Ovary (tissue), 3 donors: ENCODE results near the gene CBR3.

Source experiments
- POLR2A ChIP-seq: fragments of 450-650 bp; IDR thresholded peaks from one replicate; pipeline ENCODE4 v1.6.1; 2017; ENCODE audit warnings: antibody characterized with exemption, mild to moderate bottlenecking, moderate library complexity
- TF ChIP-seq, protein P1 (sequence below), 3 donors: fragments of 450-650 bp in 2 of 3; fragments of 200-600 bp in 1 of 3; IDR thresholded peaks; one replicate each; pipeline versions ENCODE4 v1.5.1 to v1.8.0; 2016 to 2022; ENCODE audit warnings: antibody characterized with exemption in 3 of 3, mild to moderate bottlenecking in 1 of 3
- donor health status: DM: no; HTN: no; CAD: no.

DNA sequence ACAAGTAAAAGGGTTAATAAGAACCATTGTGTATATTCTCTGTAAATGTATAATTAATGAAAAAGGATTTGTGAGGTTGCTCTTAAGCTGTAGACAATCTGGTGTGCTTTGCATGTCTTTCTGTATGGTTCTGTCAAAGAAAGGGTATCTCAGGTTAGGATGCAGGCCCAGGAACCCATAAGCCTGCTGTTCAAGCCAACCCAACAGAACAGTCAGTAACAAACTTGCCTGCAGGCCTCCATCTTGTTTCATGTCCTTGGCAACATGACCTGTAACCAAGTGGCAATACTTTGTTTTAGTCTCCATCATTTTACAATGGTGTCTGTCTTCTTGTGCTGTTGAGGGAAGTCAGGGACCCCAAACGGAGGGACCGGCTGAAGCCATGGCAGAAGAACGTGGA, 35.9 kb upstream of the CBR3 start:
- TF ChIP-seq, protein P1, sequence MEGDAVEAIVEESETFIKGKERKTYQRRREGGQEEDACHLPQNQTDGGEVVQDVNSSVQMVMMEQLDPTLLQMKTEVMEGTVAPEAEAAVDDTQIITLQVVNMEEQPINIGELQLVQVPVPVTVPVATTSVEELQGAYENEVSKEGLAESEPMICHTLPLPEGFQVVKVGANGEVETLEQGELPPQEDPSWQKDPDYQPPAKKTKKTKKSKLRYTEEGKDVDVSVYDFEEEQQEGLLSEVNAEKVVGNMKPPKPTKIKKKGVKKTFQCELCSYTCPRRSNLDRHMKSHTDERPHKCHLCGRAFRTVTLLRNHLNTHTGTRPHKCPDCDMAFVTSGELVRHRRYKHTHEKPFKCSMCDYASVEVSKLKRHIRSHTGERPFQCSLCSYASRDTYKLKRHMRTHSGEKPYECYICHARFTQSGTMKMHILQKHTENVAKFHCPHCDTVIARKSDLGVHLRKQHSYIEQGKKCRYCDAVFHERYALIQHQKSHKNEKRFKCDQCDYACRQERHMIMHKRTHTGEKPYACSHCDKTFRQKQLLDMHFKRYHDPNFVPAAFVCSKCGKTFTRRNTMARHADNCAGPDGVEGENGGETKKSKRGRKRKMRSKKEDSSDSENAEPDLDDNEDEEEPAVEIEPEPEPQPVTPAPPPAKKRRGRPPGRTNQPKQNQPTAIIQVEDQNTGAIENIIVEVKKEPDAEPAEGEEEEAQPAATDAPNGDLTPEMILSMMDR (IDR thresholded peaks at IDR 0.05): no peak
- TF ChIP-seq POLR2A: no peak
